HepG2 (cell line): ENCODE measurements around the gene SGSM1. TPM values are rescaled to one million over a fixed set of nuclear protein-coding genes. Genes with fewer than 3 reads are reported as not detected.
A peak's percentile ranks its signal among the peaks of the same experiment; 100 is the strongest.

Source experiments
- ATAC-seq: fragments of 200-7000 bp; cut with Tn5 transposase; 3 replicates; pipeline ENCODE4 v1.9.1; 2020; ENCODE audit warnings: mild to moderate bottlenecking, moderate library complexity
- BruUV-seq: library from RNA; stranded (reverse); fragments of 400-500 nt; replicated peaks from 2 replicates; lab custom pipeline; 2021; lab: Mats Ljungman, UMichigan
- CTCF ChIA-PET: fragments of 300-600 bp; formaldehyde crosslinking; extraction: SDS; loops from one replicate; lab custom pipeline; 2021; ENCODE audit warnings: low total read pairs, inconsistent platforms, low intra/inter-chr PET ratio; lab: Yijun Ruan, JAX
- POLR2A ChIA-PET: fragments of 350-600 bp; sonication (Branson Sonifier 250); formaldehyde crosslinking; loops from one replicate; lab custom pipeline; 2020; ENCODE audit warnings: antibody characterized with exemption, inconsistent platforms; lab: Yijun Ruan, JAX
- DNase-seq: peaks from one replicate; pipeline ENCODE4 v3.0.0-alpha.2; 2015; ENCODE audit warnings: low spot score
- FAIRE-seq: peaks from 3 replicates; lab custom pipeline; 2011; peaks lifted over from hg19 to GRCh38; lab: Jason Lieb, UNC
- H2AFZ ChIP-seq: one replicate; pipeline ENCODE4 v1.6.1; 2011; ENCODE audit warnings: low read length, inconsistent platforms
- H3K27ac ChIP-seq: fragments of 300-600 bp; 3 replicates; pipeline ENCODE4 v1.8.0; 2011; ENCODE audit warnings: mixed run types, mild to moderate bottlenecking, mixed read lengths, low read length, inconsistent platforms; ENCODE audit not compliant: insufficient read depth; ENCODE audit errors: extremely low read length
- H3K27me3 ChIP-seq, 2 experiments: fragments of 200-600 bp in 1 of 2; 2 replicates in 1 of 2; 3 replicates in 1 of 2; pipeline versions ENCODE4 v1.6.0 to v1.8.0; 2011; ENCODE audit warnings: low read length in 2 of 2, mild to moderate bottlenecking in 2 of 2, moderate library complexity in 2 of 2, inconsistent platforms in 1 of 2; ENCODE audit not compliant: insufficient read depth in 2 of 2, control insufficient read depth in 1 of 2
- H3K36me3 ChIP-seq, 2 experiments: fragments of 200-600 bp in 1 of 2; replicated peaks in 1 of 2; 2 replicates in 1 of 2; 3 replicates in 1 of 2; pipeline versions ENCODE4 v1.5.1 to v1.8.0; 2011; ENCODE audit warnings: low read length in 2 of 2, inconsistent platforms in 1 of 2; ENCODE audit not compliant: insufficient read depth in 2 of 2, control insufficient read depth in 1 of 2
- H3K4me1 ChIP-seq: 2 replicates; pipeline ENCODE4 v1.5.1; 2012; ENCODE audit warnings: low read length, inconsistent platforms; ENCODE audit not compliant: insufficient read depth
- H3K4me2 ChIP-seq: 2 replicates; pipeline ENCODE4 v1.6.0; 2011; ENCODE audit warnings: low read depth, low read length, inconsistent platforms
- H3K4me3 ChIP-seq, 3 experiments: fragments of 200-600 bp in 1 of 3; sonication (generic), shearing (Covaris generic) in 1 of 3; replicated peaks in 1 of 3; 2 replicates each; pipeline ENCODE4 v1.5.1; 2011 to 2016; ENCODE audit warnings: low read length in 3 of 3, inconsistent platforms in 2 of 3, low read depth in 2 of 3, mild to moderate bottlenecking in 2 of 3, control low read depth in 1 of 3, mixed read lengths in 1 of 3; ENCODE audit not compliant: insufficient read depth in 1 of 3
- H3K79me2 ChIP-seq: one replicate; pipeline ENCODE4 v1.6.1; 2011; ENCODE audit warnings: low read length, inconsistent platforms; ENCODE audit not compliant: insufficient read depth
- H3K9ac ChIP-seq: 2 replicates; pipeline ENCODE4 v1.6.0; 2011; ENCODE audit warnings: mild to moderate bottlenecking, low read depth, low read length, inconsistent platforms; ENCODE audit not compliant: insufficient read depth
- H3K9me3 ChIP-seq: 2 replicates; pipeline ENCODE4 v1.5.1; 2012; ENCODE audit warnings: mild to moderate bottlenecking, low read length
- H4K20me1 ChIP-seq: 2 replicates; pipeline ENCODE4 v1.6.0; 2011; ENCODE audit warnings: inconsistent platforms, mild to moderate bottlenecking, low read length, moderate library complexity; ENCODE audit not compliant: insufficient read depth
- CBX2 ChIP-seq, 2 experiments: fragments of 200-600 bp in 1 of 2; sonication (generic); formaldehyde crosslinking in 1 of 2; IDR thresholded peaks; 2 replicates each; pipeline versions ENCODE4 v1.7.0 to v1.8.1; 2018 to 2022; ENCODE audit warnings: low read depth in 2 of 2, low read length in 1 of 2, mild to moderate bottlenecking in 1 of 2, missing genetic modification reagents in 1 of 2
- CEBPG ChIP-seq: IDR thresholded peaks from 2 replicates; pipeline ENCODE4 v1.6.1; 2016
- GLMP ChIP-seq: sonication (generic); formaldehyde crosslinking; IDR thresholded peaks from 2 replicates; pipeline ENCODE4 v1.9.0; 2021; ENCODE audit warnings: missing genetic modification reagents, mild to moderate bottlenecking, borderline replicate concordance
- KLF16 ChIP-seq, 2 experiments: sonication (generic) in 1 of 2; formaldehyde crosslinking in 1 of 2; IDR thresholded peaks; 2 replicates each; pipeline versions ENCODE4 v1.6.1 to v1.8.0; 2016 to 2023; ENCODE audit warnings: missing genetic modification reagents in 2 of 2, missing compliant biosample characterization in 1 of 2
- LBX2 ChIP-seq: sonication (generic); formaldehyde crosslinking; IDR thresholded peaks from 2 replicates; pipeline ENCODE4 v1.5.0; 2020; ENCODE audit warnings: missing genetic modification reagents, mild to moderate bottlenecking, borderline replicate concordance
- POLR2AphosphoS2 ChIP-seq: IDR thresholded peaks from 2 replicates; pipeline ENCODE4 v1.6.1; 2011; ENCODE audit warnings: low read depth, low read length, improper control_type of control experiment
- RFX3 ChIP-seq: IDR thresholded peaks from 2 replicates; pipeline ENCODE4 v1.6.1; 2016; ENCODE audit warnings: missing biosample characterization, missing genetic modification reagents
- TEAD3 ChIP-seq: optimal IDR thresholded peaks from 2 replicates; pipeline ENCODE3; 2016; ENCODE audit warnings: borderline replicate concordance
- TERF1 ChIP-seq: sonication (generic); formaldehyde crosslinking; IDR thresholded peaks from 2 replicates; pipeline ENCODE4 v1.8.0; 2022; ENCODE audit warnings: mild to moderate bottlenecking, missing genetic modification reagents, moderate library complexity
- ZC3H4 ChIP-seq: sonication (generic); formaldehyde crosslinking; IDR thresholded peaks from 2 replicates; pipeline ENCODE4 v1.4.0; 2020; ENCODE audit warnings: missing genetic modification reagents, borderline replicate concordance
- ZFP36L2 ChIP-seq: sonication (generic); formaldehyde crosslinking; IDR thresholded peaks from 2 replicates; pipeline ENCODE4 v1.4.0; 2020; ENCODE audit warnings: missing genetic modification reagents
- ZFP62 ChIP-seq: sonication (generic); formaldehyde crosslinking; IDR thresholded peaks from 2 replicates; pipeline ENCODE4 v1.4.0; 2020; ENCODE audit warnings: missing genetic modification reagents
- ZNF234 ChIP-seq: sonication (generic); formaldehyde crosslinking; conservative IDR thresholded peaks from 2 replicates; pipeline ENCODE4 v1.5.1; 2020; ENCODE audit warnings: mild to moderate bottlenecking, missing genetic modification reagents
- ZNF549 ChIP-seq: sonication (generic); formaldehyde crosslinking; IDR thresholded peaks from 2 replicates; pipeline ENCODE4 v1.5.0; 2020; ENCODE audit warnings: missing genetic modification reagents
- ZNF629 ChIP-seq: sonication (generic); formaldehyde crosslinking; conservative IDR thresholded peaks from 2 replicates; pipeline ENCODE4 v1.5.0; 2020; ENCODE audit warnings: missing genetic modification reagents
- WGBS: methylation state at CpG from one replicate; pipeline ENCODE4 v1.1.6; 2017; ENCODE audit warnings: low lambda C conversion rate; 5-methylcytosine and 5-hydroxymethylcytosine counted together
- in situ Hi-C: cut with HindIII; loops from 2 replicates; pipeline ENCODE4 v1.10.0; 2017; ENCODE audit warnings: low pct_unique_long_range_greater_than_20kb; ENCODE audit not compliant: extremely low pct_ligation_motif_present
- intact Hi-C: fragments of 100-400 bp; cut with micrococcal nuclease; formaldehyde crosslinking; loops from one replicate; pipeline ENCODE4 v1.10.0; 2022; ENCODE audit not compliant: unreplicated experiment
- polyA plus RNA-seq, 8 experiments: library from polyadenylated mRNA; depleted of rRNA in 3 of 8; stranded (reverse) in 7 of 8; unstranded in 1 of 8; fragments of >200 nt; fragmentation: Illumina TruSeq in 4 of 8; extraction: Trizol in 4 of 8; gene quantifications; 2 replicates each; pipeline versions ENCODE4 v1.2.1 to v1.2.3, GENCODE V29; 2011 to 2016; ENCODE audit warnings: low read depth in 4 of 8, missing spikeins in 1 of 8, mixed read lengths in 1 of 8; ENCODE audit not compliant: insufficient read depth in 1 of 8
- total RNA-seq, 5 experiments: library from RNA; depleted of rRNA; stranded (reverse); fragments of >200 nt; fragmentation: Illumina TruSeq; extraction: Trizol; gene quantifications; 2 replicates each; pipeline ENCODE4 v1.2.3, GENCODE V29; 2016; ENCODE audit warnings: low read depth in 1 of 5

SGSM1 gene
- total and polyA plus RNA-seq, 2 of the 13 experiments (the other 11 are each of a cell fraction or from before 2014, with no cell fraction given) = 0.07 TPM; not detected in 1

GRCh38 chr22:24823787-24824186 is 17.8 kb downstream of the SGSM1 start:
- DNase-seq (no peak), ATAC-seq (no peak), FAIRE-seq (no peak)
- Histone ChIP-seq H2AFZ (no peak overlapping the region), H3K9me3 (no peaks in the 10 kb centered on the region), H3K79me2 (no peaks in the 10 kb centered on the region), H3K36me3 (no peaks in the 10 kb centered on the region), H3K4me2 (no peak overlapping the region), H3K9ac (no peak overlapping the region), H3K4me3 (no peak overlapping the region), H3K27ac (no peak overlapping the region), H3K4me1 (no peaks in the 10 kb centered on the region), H3K27me3 (peaks cover 1 to 26% of the 10 kb centered on the region in 2 experiments; a peak in 3 of 5 replicates), H4K20me1 (no peaks in the 10 kb centered on the region)
- in situ Hi-C loops = no loop called here
- ChIA-PET CTCF (no interaction called here), POLR2A (no interaction called here)
- WGBS = 79% methylated on average over 9 of the region's 9 CpGs
- TF ChIP-seq CEBPG (CRISPR knock-in tag) = no peak
- peak; percentile 63 for TF ChIP-seq ZNF629 (CRISPR knock-in tag)
- no TSS peak for BruUV-seq
- intact Hi-C loops = no loop called here

GRCh38 chr22:24824250-24824649 is 18.2 kb downstream of the SGSM1 start:
- intact Hi-C loops (no loop called here), in situ Hi-C loops (no loop called here)
- ATAC-seq (no peak), DNase-seq (no peak), FAIRE-seq (no peak)
- BruUV-seq = no TSS peak
- H3K9ac ChIP-seq = no peak overlapping the region
- H3K9me3 ChIP-seq = no peaks in the 10 kb centered on the region
- peaks cover 1 to 26% of the 10 kb centered on the region in 2 experiments; a peak in 3 of 5 replicates for H3K27me3 ChIP-seq
- H3K27ac ChIP-seq = no peak overlapping the region
- WGBS = 1% methylated on average over 3 of the region's 3 CpGs
- no peak overlapping the region for H2AFZ ChIP-seq
- peaks cover 3% of the 10 kb centered on the region for H3K4me1 ChIP-seq
- no peak overlapping the region for H3K4me3 ChIP-seq
- H3K4me2 ChIP-seq = no peak overlapping the region
- H4K20me1 ChIP-seq = no peaks in the 10 kb centered on the region
- POLR2A ChIA-PET = no interaction called here
- CTCF ChIA-PET = no interaction called here
- H3K79me2 ChIP-seq = no peaks in the 10 kb centered on the region
- no peaks in the 10 kb centered on the region for H3K36me3 ChIP-seq
- TF ChIP-seq ZFP36L2 (CRISPR knock-in tag) = no peak
- no peak for TF ChIP-seq TERF1
- no peak for TF ChIP-seq ZNF549 (CRISPR knock-in tag)
- TF ChIP-seq POLR2AphosphoS2 = no peak
- no peak for TF ChIP-seq GLMP (CRISPR knock-in tag)
- no peak for TF ChIP-seq RFX3 (CRISPR knock-in tag)
- TF ChIP-seq CBX2 (IDR thresholded peaks at IDR 0.05; ENCODE audit: low read depth, low read length) = no peak
- TF ChIP-seq CBX2 (CRISPR knock-in tag; IDR thresholded peaks at IDR 0.05; ENCODE audit: low read depth) = no peak
- TF ChIP-seq ZNF234 (CRISPR knock-in tag) = no peak
- no peak for TF ChIP-seq KLF16 (CRISPR knock-in tag; IDR thresholded peaks at IDR 0.05)
- no peak for TF ChIP-seq LBX2 (CRISPR knock-in tag)
- no peak for TF ChIP-seq ZC3H4
- TF ChIP-seq TEAD3 = no peak
- TF ChIP-seq ZFP62 (CRISPR knock-in tag) = no peak
